H9 (cell line): ENCODE data around the gene RAP1GAP2. TPM values are rescaled to one million over a fixed set of nuclear protein-coding genes. Genes with fewer than 3 reads are reported as not detected.

Source experiments
- DNase-seq: peaks from one replicate; pipeline ENCODE4 v3.0.0-alpha.2; 2017
- H2AFZ ChIP-seq: one replicate; pipeline ENCODE4 v1.6.1; 2013; ENCODE audit warnings: mild to moderate bottlenecking, low read length, control low read depth, moderate library complexity
- H2AK5ac ChIP-seq: 2 replicates; pipeline ENCODE4 v1.6.1; 2013; ENCODE audit warnings: low read length, control low read depth, mixed read lengths; ENCODE audit not compliant: insufficient read length
- H2BK120ac ChIP-seq: one replicate; pipeline ENCODE4 v1.6.1; 2013; ENCODE audit warnings: low read depth, mild to moderate bottlenecking, low read length, control low read depth, inconsistent platforms; ENCODE audit not compliant: poor library complexity, severe bottlenecking
- H2BK12ac ChIP-seq: 2 replicates; pipeline ENCODE4 v1.6.1; 2013; ENCODE audit warnings: low read length, control low read depth, mixed read lengths, low read depth; ENCODE audit not compliant: insufficient read length
- H2BK15ac ChIP-seq: 2 replicates; pipeline ENCODE4 v1.6.1; 2013; ENCODE audit warnings: low read depth, low read length, control low read depth
- H2BK20ac ChIP-seq: one replicate; pipeline ENCODE4 v1.6.1; 2013; ENCODE audit warnings: low read depth, mild to moderate bottlenecking, low read length, control low read depth, inconsistent platforms; ENCODE audit not compliant: poor library complexity, severe bottlenecking
- H2BK5ac ChIP-seq: 2 replicates; pipeline ENCODE4 v1.6.1; 2013; ENCODE audit warnings: low read length, control low read depth, mixed read lengths; ENCODE audit not compliant: insufficient read length
- H3K14ac ChIP-seq: 2 replicates; pipeline ENCODE4 v1.6.1; 2013; ENCODE audit warnings: low read length, control low read depth; ENCODE audit not compliant: insufficient read depth
- H3K18ac ChIP-seq: 2 replicates; pipeline ENCODE4 v1.6.1; 2013; ENCODE audit warnings: low read depth, mild to moderate bottlenecking, mixed read lengths, low read length, control low read depth; ENCODE audit not compliant: insufficient read length
- H3K23ac ChIP-seq: 2 replicates; pipeline ENCODE4 v1.6.1; 2013; ENCODE audit warnings: low read length, control low read depth, mixed read lengths, low read depth; ENCODE audit not compliant: insufficient read length
- H3K23me2 ChIP-seq: 2 replicates; pipeline ENCODE4 v1.6.1; 2013; ENCODE audit warnings: low read depth, mild to moderate bottlenecking, mixed read lengths, low read length, control low read depth; ENCODE audit not compliant: insufficient read length, poor library complexity, severe bottlenecking
- H3K27ac ChIP-seq: 2 replicates; pipeline ENCODE4 v1.5.1; 2013; ENCODE audit warnings: low read length, control low read depth, mixed read lengths, low read depth; ENCODE audit not compliant: insufficient read length
- H3K27me3 ChIP-seq: 2 replicates; pipeline ENCODE4 v1.6.1; 2013; ENCODE audit warnings: low read length, control low read depth, inconsistent platforms; ENCODE audit not compliant: insufficient read depth
- H3K4ac ChIP-seq: 2 replicates; pipeline ENCODE4 v1.6.1; 2013; ENCODE audit warnings: low read depth, mild to moderate bottlenecking, control low read depth, inconsistent platforms, low read length, moderate library complexity
- H3K4me1 ChIP-seq: 2 replicates; pipeline ENCODE4 v1.6.1; 2013; ENCODE audit warnings: low read length, control low read depth, inconsistent platforms; ENCODE audit not compliant: insufficient read depth
- H3K4me2 ChIP-seq: 2 replicates; pipeline ENCODE4 v1.6.1; 2013; ENCODE audit warnings: low read length, control low read depth, mixed read lengths; ENCODE audit not compliant: insufficient read length, insufficient read depth
- H3K56ac ChIP-seq: 2 replicates; pipeline ENCODE4 v1.6.1; 2013; ENCODE audit warnings: low read depth, mild to moderate bottlenecking, mixed read lengths, low read length, control low read depth; ENCODE audit not compliant: insufficient read length
- H3K79me1 ChIP-seq: 2 replicates; pipeline ENCODE4 v1.6.1; 2013; ENCODE audit warnings: low read depth, mild to moderate bottlenecking, moderate library complexity, low read length, control low read depth, inconsistent platforms; ENCODE audit not compliant: insufficient read depth, poor library complexity, severe bottlenecking
- H3K79me2 ChIP-seq: 2 replicates; pipeline ENCODE4 v1.6.1; 2013; ENCODE audit warnings: low read length, control low read depth, inconsistent platforms; ENCODE audit not compliant: insufficient read depth
- H3K9ac ChIP-seq: 2 replicates; pipeline ENCODE4 v1.6.1; 2013; ENCODE audit warnings: low read length, control low read depth, mixed read lengths; ENCODE audit not compliant: insufficient read length; ENCODE audit errors: extremely low read depth
- H3K9me3 ChIP-seq: one replicate; pipeline ENCODE4 v1.6.1; 2013; ENCODE audit warnings: low read depth, low read length, inconsistent platforms; ENCODE audit not compliant: control insufficient read depth
- H3T11ph ChIP-seq: one replicate; pipeline ENCODE4 v1.6.1; 2013; ENCODE audit warnings: mild to moderate bottlenecking, low read length, control low read depth, inconsistent platforms
- H4K20me1 ChIP-seq: one replicate; pipeline ENCODE4 v1.6.1; 2013; ENCODE audit not compliant: control insufficient read depth, insufficient read length, insufficient read depth
- H4K5ac ChIP-seq: 2 replicates; pipeline ENCODE4 v1.6.1; 2013; ENCODE audit warnings: low read depth, mild to moderate bottlenecking, mixed read lengths, low read length, control low read depth; ENCODE audit not compliant: insufficient read length
- H4K8ac ChIP-seq: replicated peaks from 2 replicates; pipeline ENCODE4 v1.6.1; 2013; ENCODE audit warnings: low read length, control low read depth, mixed read lengths, low read depth; ENCODE audit not compliant: insufficient read length
- H4K91ac ChIP-seq: 2 replicates; pipeline ENCODE4 v1.6.1; 2013; ENCODE audit warnings: low read depth, mild to moderate bottlenecking, moderate library complexity, mixed read lengths, low read length, control low read depth; ENCODE audit not compliant: insufficient read length
- H3K27ac Mint-ChIP-seq, 3 experiments: 2 replicates in 2 of 3; 3 replicates in 1 of 3; pipeline ENCODE4 v1.8.0; 2020 to 2021; ENCODE audit warnings: mixed read lengths in 3 of 3, mild to moderate bottlenecking in 1 of 3, moderate library complexity in 1 of 3
- H3K27me3 Mint-ChIP-seq: 2 replicates; pipeline ENCODE4 v1.8.0; 2021; ENCODE audit warnings: low read depth, mild to moderate bottlenecking, moderate library complexity, mixed read lengths
- H3K36me3 Mint-ChIP-seq, 3 experiments: 2 replicates in 2 of 3; 3 replicates in 1 of 3; pipeline ENCODE4 v1.8.0; 2020 to 2021; ENCODE audit warnings: low read depth in 3 of 3, mixed read lengths in 3 of 3; ENCODE audit not compliant: insufficient read depth in 1 of 3
- H3K4me1 Mint-ChIP-seq, 2 experiments: 2 replicates each; pipeline ENCODE4 v1.8.0; 2020; ENCODE audit warnings: mixed read lengths in 2 of 2
- H3K4me3 Mint-ChIP-seq, 2 experiments: 2 replicates in 1 of 2; 3 replicates in 1 of 2; pipeline ENCODE4 v1.8.0; 2020 to 2021; ENCODE audit warnings: mild to moderate bottlenecking in 2 of 2, mixed read lengths in 2 of 2, moderate library complexity in 1 of 2
- H3K9me3 Mint-ChIP-seq, 2 experiments: 2 replicates in 1 of 2; 3 replicates in 1 of 2; pipeline ENCODE4 v1.8.0; 2020; ENCODE audit warnings: mild to moderate bottlenecking in 2 of 2, mixed read lengths in 2 of 2, moderate library complexity in 1 of 2
- CTCF ChIP-seq: fragments of 200-600 bp; sonication (generic); conservative IDR thresholded peaks from 3 replicates; pipeline ENCODE4 v1.8.0; 2021; ENCODE audit warnings: antibody characterized with exemption, mild to moderate bottlenecking
- WGBS: extraction: QIAGEN DNeasy Blood & Tissue Kit; methylation state at CpG from one replicate; pipeline ENCODE4 v1.1.7; 2013; ENCODE audit warnings: missing lambda C conversion rate, low lambda C conversion rate, mixed read lengths; ENCODE audit not compliant: insufficient read length; ENCODE audit errors: extremely low coverage; 5-methylcytosine and 5-hydroxymethylcytosine counted together
- total RNA-seq: library from RNA; stranded (reverse); gene quantifications from 2 replicates; pipeline ENCODE4 v1.2.1, GENCODE V29; 2021

RAP1GAP2 gene
- total RNA-seq, 1 experiment from 2014 or later, result 33.8 TPM

GRCh38 chr17:2815781-2816185, 19.5 kb downstream of the RAP1GAP2 start:
- Mint-ChIP-seq H3K4me1 (peaks cover 12 to 21% of the 10 kb centered on the region in 2 experiments), H3K9me3 (no peaks in the 10 kb centered on the region; a peak in 1 of 5 replicates), H3K36me3 (no peaks in the 10 kb centered on the region), H3K27me3 (no peaks in the 10 kb centered on the region), H3K4me3 (no peak overlapping the region), H3K27ac (peak overlapping the region in 1 of 3 experiments; percentile 28; a peak in 1 of 7 replicates)
- Histone ChIP-seq H3T11ph (no peak overlapping the region), H3K79me2 (no peaks in the 10 kb centered on the region), H3K23me2 (no peaks in the 10 kb centered on the region), H4K20me1 (no peaks in the 10 kb centered on the region), H3K9ac (no peak overlapping the region), H4K91ac (no peak overlapping the region), H2BK15ac (no peak overlapping the region), H4K5ac (no peak overlapping the region), H3K4ac (no peak overlapping the region), H3K4me2 (no peak overlapping the region), H3K79me1 (no peaks in the 10 kb centered on the region), H2BK12ac (no peak overlapping the region), H2BK120ac (no peak overlapping the region), H4K8ac (no peak overlapping the region), H3K23ac (no peak overlapping the region), H3K27me3 (no peaks in the 10 kb centered on the region), H2BK20ac (no peak overlapping the region), H3K9me3 (no peaks in the 10 kb centered on the region), H3K14ac (peak overlapping the region; percentile 82; the same call in 1 of the 2 replicates), H3K56ac (no peak overlapping the region), H2BK5ac (no peak overlapping the region), H2AFZ (no peak overlapping the region), H2AK5ac (no peak overlapping the region), H3K4me1 (no peaks in the 10 kb centered on the region), H3K27ac (no peak overlapping the region), H3K18ac (peak overlapping the region; percentile 67)
- WGBS, result no CpG with 5 or more reads among the region's 17 CpGs
- peak; percentile 44 for DNase-seq
- TF ChIP-seq CTCF, result no peak
